ENCODE results near the gene ART4.

Gene ART4

DNA sequence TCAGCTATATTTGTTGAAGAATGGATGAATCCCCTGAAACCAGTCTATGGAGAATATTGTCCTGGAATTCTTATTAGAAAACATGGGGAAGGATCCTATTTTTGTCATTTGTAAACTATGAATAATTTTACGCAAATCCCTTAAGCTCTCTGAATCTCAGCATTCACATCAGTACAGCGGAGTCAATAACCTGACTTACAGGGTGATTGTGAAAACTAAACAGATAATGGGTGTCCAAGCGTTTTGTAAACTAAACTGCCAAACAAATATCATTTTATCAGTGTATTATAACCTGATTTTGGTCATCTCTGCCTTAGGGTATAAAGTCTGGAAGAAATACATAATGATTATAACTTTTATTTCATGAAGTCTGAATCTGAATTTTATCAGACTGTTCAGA is 10.0 kb downstream of the ART4 start:
- Histone ChIP-seq H3K36me3 (ENCODE audit: insufficient read depth, low read depth, low read length) (no peaks in the 10 kb centered on the region), H3K4me3 (ENCODE audit: low read length) (no peak overlapping the region), H3K9me3 (ENCODE audit: insufficient read depth, low read depth, low read length) (no peaks in the 10 kb centered on the region), H3K27ac (ENCODE audit: low read length) (no peak overlapping the region), H3K9ac (ENCODE audit: low read depth, low read length) (no peak overlapping the region), H3K27me3 (ENCODE audit: insufficient read depth, low read length) (no peaks in the 10 kb centered on the region), H3K4me1 (ENCODE audit: insufficient read depth, low read length) (no peaks in the 10 kb centered on the region)

GRCh38 chr12:14828892-14829291 is 14.4 kb downstream of the ART4 start:
- H3K27me3 ChIP-seq (ENCODE audit: insufficient read depth, low read length) = no peaks in the 10 kb centered on the region

DNA sequence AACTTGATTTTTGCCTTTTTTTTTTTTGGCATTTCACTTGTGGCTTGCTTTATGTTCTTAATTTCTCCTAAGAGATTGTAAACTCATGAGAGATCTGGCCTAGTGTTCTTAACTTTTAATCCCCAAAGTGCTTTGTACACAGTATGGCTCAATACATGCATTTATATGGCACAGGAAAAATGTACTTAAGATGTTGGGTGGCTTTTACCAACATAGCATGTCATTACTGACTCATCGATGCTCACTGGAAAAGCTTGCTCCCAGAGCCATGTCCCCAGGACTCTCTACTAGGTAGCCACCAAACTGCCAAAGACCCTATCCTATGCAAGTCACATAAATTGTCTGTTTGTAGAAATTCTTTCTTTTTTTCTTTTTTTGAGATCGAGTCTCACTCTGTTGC is 16.3 kb downstream of the ART4 start:
- Histone ChIP-seq H3K36me3 (ENCODE audit: insufficient read depth, low read depth, low read length) (no peaks in the 10 kb centered on the region), H3K4me1 (ENCODE audit: insufficient read depth, low read length) (no peaks in the 10 kb centered on the region)

More at GRCh38 chr12:14828892-14829291, 14.4 kb downstream of the ART4 start:
- H3K27ac ChIP-seq (ENCODE audit: low read length) = no peak overlapping the region
- H3K36me3 ChIP-seq (ENCODE audit: insufficient read depth, low read depth, low read length) = no peaks in the 10 kb centered on the region
- H3K9me3 ChIP-seq (ENCODE audit: insufficient read depth, low read depth, low read length) = no peaks in the 10 kb centered on the region
- H3K4me1 ChIP-seq (ENCODE audit: insufficient read depth, low read length) = no peaks in the 10 kb centered on the region
- no peak overlapping the region for H3K9ac ChIP-seq (ENCODE audit: low read depth, low read length)
- H3K4me3 ChIP-seq (ENCODE audit: low read length) = no peak overlapping the region

GRCh38 chr12:14826491-14826890 is 16.8 kb downstream of the ART4 start:
- H3K4me1 ChIP-seq (ENCODE audit: insufficient read depth, low read length) = no peaks in the 10 kb centered on the region
- no peaks in the 10 kb centered on the region for H3K27me3 ChIP-seq (ENCODE audit: insufficient read depth, low read length)
- H3K4me3 ChIP-seq (ENCODE audit: low read length) = no peak overlapping the region
- H3K9ac ChIP-seq (ENCODE audit: low read depth, low read length) = no peak overlapping the region
- no peaks in the 10 kb centered on the region for H3K9me3 ChIP-seq (ENCODE audit: insufficient read depth, low read depth, low read length)
- H3K27ac ChIP-seq (ENCODE audit: low read length) = no peak overlapping the region
- H3K36me3 ChIP-seq (ENCODE audit: insufficient read depth, low read depth, low read length) = no peaks in the 10 kb centered on the region

More for the DNA sequence above, 16.3 kb downstream of the ART4 start:
- no peaks in the 10 kb centered on the region for H3K9me3 ChIP-seq (ENCODE audit: insufficient read depth, low read depth, low read length)
- no peak overlapping the region for H3K9ac ChIP-seq (ENCODE audit: low read depth, low read length)
- no peak overlapping the region for H3K4me3 ChIP-seq (ENCODE audit: low read length)
- no peaks in the 10 kb centered on the region for H3K27me3 ChIP-seq (ENCODE audit: insufficient read depth, low read length)
- H3K27ac ChIP-seq (ENCODE audit: low read length) = no peak overlapping the region

DNA sequence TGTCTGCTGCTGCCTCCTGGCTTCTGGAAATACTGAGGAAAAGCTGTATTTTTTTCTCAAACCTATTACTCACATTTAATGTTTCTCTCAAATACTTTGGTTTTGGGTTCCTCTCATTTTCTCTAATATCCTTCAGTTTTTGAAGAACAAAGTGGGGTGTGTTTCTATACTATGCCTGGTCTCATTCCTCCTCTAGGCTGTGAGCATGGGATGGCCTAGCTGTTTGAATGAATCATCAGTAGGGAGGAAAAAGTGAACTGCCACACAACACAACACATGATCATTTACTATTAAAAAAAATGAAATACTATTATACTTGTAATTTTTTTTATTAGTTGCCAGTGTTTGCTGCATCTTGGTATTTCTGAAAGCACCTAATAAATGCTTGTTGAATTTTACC is 18.1 kb downstream of the ART4 start:
- no peaks in the 10 kb centered on the region for H3K36me3 ChIP-seq (ENCODE audit: insufficient read depth, low read depth, low read length)
- no peaks in the 10 kb centered on the region for H3K27me3 ChIP-seq (ENCODE audit: insufficient read depth, low read length)
- no peaks in the 10 kb centered on the region for H3K4me1 ChIP-seq (ENCODE audit: insufficient read depth, low read length)
- H3K4me3 ChIP-seq (ENCODE audit: low read length) = no peak overlapping the region
- no peaks in the 10 kb centered on the region for H3K9me3 ChIP-seq (ENCODE audit: insufficient read depth, low read depth, low read length)
- no peak overlapping the region for H3K27ac ChIP-seq (ENCODE audit: low read length)
- no peak overlapping the region for H3K9ac ChIP-seq (ENCODE audit: low read depth, low read length)

GRCh38 chr12:14824012-14824634 is 19.2 kb downstream of the ART4 start:
- Histone ChIP-seq H3K36me3 (ENCODE audit: insufficient read depth, low read depth, low read length) (no peaks in the 10 kb centered on the region), H3K9ac (ENCODE audit: low read depth, low read length) (no peak overlapping the region), H3K9me3 (ENCODE audit: insufficient read depth, low read depth, low read length) (no peaks in the 10 kb centered on the region), H3K27ac (ENCODE audit: low read length) (no peak overlapping the region), H3K27me3 (ENCODE audit: insufficient read depth, low read length) (no peaks in the 10 kb centered on the region), H3K4me3 (ENCODE audit: low read length) (no peak overlapping the region), H3K4me1 (ENCODE audit: insufficient read depth, low read length) (no peaks in the 10 kb centered on the region)

GRCh38 chr12:14814014-14814413 is 29.3 kb downstream of the ART4 start, which contains the start of gene SMCO3:
Gene SMCO3, minus strand, starts transcription at chr12:14814182. Its CDS starts 7,502 bp downstream, at chr12:14806680.
- H3K36me3 ChIP-seq (ENCODE audit: insufficient read depth, low read depth, low read length) = no peaks in the 10 kb centered on the region
- no peak within 1 kb of the TSS for H3K9ac ChIP-seq (ENCODE audit: low read depth, low read length)
- H3K27ac ChIP-seq (ENCODE audit: low read length) = no peak within 1 kb of the TSS
- H3K27me3 ChIP-seq (ENCODE audit: insufficient read depth, low read length) = no peaks in the 10 kb centered on the region
- H3K4me3 ChIP-seq (ENCODE audit: low read length) = no peak within 1 kb of the TSS
- H3K9me3 ChIP-seq (ENCODE audit: insufficient read depth, low read depth, low read length) = no peaks in the 10 kb centered on the region
- H3K4me1 ChIP-seq (ENCODE audit: insufficient read depth, low read length) = no peaks in the 10 kb centered on the region

DNA sequence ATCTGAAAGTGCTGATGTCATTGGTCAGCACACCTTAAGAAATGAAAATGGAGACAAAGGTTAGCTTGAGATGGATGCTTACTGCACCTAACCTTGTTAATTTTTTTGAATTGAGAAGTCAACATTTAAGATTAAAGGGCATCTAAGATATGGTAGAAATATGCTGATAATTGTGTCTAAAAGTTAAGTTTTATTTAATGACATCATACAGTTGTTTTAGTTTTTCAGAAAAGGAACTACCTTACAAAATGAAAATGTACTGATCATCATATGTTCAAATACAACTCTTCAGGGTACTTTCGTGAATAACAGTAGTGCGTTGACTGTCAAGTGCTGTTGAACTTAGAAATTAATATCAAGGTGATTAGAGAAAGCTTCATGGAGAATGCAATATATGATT is 31.8 kb downstream of the ART4 start:
- no peak overlapping the region for H3K9ac ChIP-seq (ENCODE audit: low read depth, low read length)
- no peaks in the 10 kb centered on the region for H3K36me3 ChIP-seq (ENCODE audit: insufficient read depth, low read depth, low read length)
- H3K4me1 ChIP-seq (ENCODE audit: insufficient read depth, low read length) = no peaks in the 10 kb centered on the region
- H3K27me3 ChIP-seq (ENCODE audit: insufficient read depth, low read length) = no peaks in the 10 kb centered on the region
- H3K4me3 ChIP-seq (ENCODE audit: low read length) = no peak overlapping the region
- H3K9me3 ChIP-seq (ENCODE audit: insufficient read depth, low read depth, low read length) = no peaks in the 10 kb centered on the region
- no peak overlapping the region for H3K27ac ChIP-seq (ENCODE audit: low read length)

- no peaks in the 10 kb centered on the region for H3K9me3 ChIP-seq (ENCODE audit: insufficient read depth, low read depth, low read length)
- H3K4me3 ChIP-seq (ENCODE audit: low read length) = no peak overlapping the region
- no peaks in the 10 kb centered on the region for H3K27me3 ChIP-seq (ENCODE audit: insufficient read depth, low read length)
- H3K36me3 ChIP-seq (ENCODE audit: insufficient read depth, low read depth, low read length) = no peaks in the 10 kb centered on the region
- H3K27ac ChIP-seq (ENCODE audit: low read length) = no peak overlapping the region
- H3K4me1 ChIP-seq (ENCODE audit: insufficient read depth, low read length) = no peaks in the 10 kb centered on the region
- no peak overlapping the region for H3K9ac ChIP-seq (ENCODE audit: low read depth, low read length)
Observed at GRCh38 chr12:14810953-14811483, 32.3 kb downstream of the ART4 start.

DNA sequence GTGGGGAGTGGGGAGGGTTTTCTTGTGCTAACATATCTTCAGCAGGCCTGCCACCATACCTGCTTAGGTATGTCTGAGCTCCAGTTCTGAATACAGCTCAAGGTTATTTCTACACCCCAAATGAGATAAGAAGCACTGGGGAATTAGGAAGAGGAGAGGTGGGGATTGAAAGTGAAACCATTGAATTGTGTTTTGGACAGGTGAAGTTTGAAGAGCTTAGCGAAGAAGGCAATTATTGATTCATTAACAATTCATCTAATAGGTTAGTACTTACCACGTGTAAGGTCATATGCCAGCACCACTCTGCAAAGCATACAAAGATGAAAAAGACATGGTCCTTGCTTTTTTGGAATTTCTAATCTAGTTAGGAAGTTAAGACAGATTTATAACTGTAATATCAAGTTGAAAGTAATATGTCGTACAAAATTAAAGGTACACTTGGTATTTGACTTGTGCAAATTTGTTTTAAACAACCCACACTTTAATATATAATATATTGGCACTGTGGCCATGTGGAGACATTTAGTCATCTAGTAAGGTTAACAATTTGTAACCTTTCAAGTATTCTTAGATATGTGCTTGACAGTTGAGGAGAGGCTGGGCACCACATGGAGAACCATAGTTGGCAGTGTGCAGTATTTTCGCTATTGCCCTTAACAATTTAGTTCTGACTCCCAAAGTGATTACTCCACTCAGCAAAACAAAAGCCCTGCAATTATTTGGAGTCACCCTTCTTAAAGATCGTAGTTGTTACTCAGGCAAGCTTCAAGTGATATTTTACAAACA is 33.0 kb downstream of the ART4 start:
- H3K4me1 ChIP-seq (ENCODE audit: insufficient read depth, low read length) = no peaks in the 10 kb centered on the region
- H3K36me3 ChIP-seq (ENCODE audit: insufficient read depth, low read depth, low read length) = no peaks in the 10 kb centered on the region
- no peaks in the 10 kb centered on the region for H3K27me3 ChIP-seq (ENCODE audit: insufficient read depth, low read length)
- no peaks in the 10 kb centered on the region for H3K9me3 ChIP-seq (ENCODE audit: insufficient read depth, low read depth, low read length)
- no peak overlapping the region for H3K4me3 ChIP-seq (ENCODE audit: low read length)
- no peak overlapping the region for H3K27ac ChIP-seq (ENCODE audit: low read length)
- H3K9ac ChIP-seq (ENCODE audit: low read depth, low read length) = no peak overlapping the region

GRCh38 chr12:14803830-14804160 is 39.5 kb downstream of the ART4 start:
- Histone ChIP-seq H3K4me1 (ENCODE audit: insufficient read depth, low read length) (peaks cover 9% of the 10 kb centered on the region; the same call in 1 of the 2 replicates), H3K36me3 (ENCODE audit: insufficient read depth, low read depth, low read length) (peaks cover 13% of the 10 kb centered on the region; the same call in 1 of the 2 replicates), H3K27me3 (ENCODE audit: insufficient read depth, low read length) (no peaks in the 10 kb centered on the region), H3K9ac (ENCODE audit: low read depth, low read length) (peak overlapping the region; percentile 86), H3K27ac (ENCODE audit: low read length) (peak overlapping the region; percentile 19), H3K4me3 (ENCODE audit: low read length) (peak overlapping the region; percentile 79), H3K9me3 (ENCODE audit: insufficient read depth, low read depth, low read length) (no peaks in the 10 kb centered on the region)
